ENCODE measurements around the gene UBL4A.
"Not testable (repeated sequence)": the region's sequence is repeated elsewhere in the genome, so short reads cannot be mapped to it uniquely, and the experiment has no call there.

The UBL4A gene

GRCh38 chrX:154507673-154508383 lies 21.4 kb upstream of the UBL4A start:
- no peak for DNase-seq

- no peak for DNase-seq
Measured at GRCh38 chrX:154506483-154507332, 20.3 kb upstream of the UBL4A start.

GRCh38 chrX:154505734-154506133 lies 19.3 kb upstream of the UBL4A start:
- no peak for DNase-seq

GRCh38 chrX:154502989-154503388 lies 16.6 kb upstream of the UBL4A start:
- no peak for DNase-seq

- DNase-seq, result no peak
Measured at GRCh38 chrX:154502098-154502497, 15.7 kb upstream of the UBL4A start.

GRCh38 chrX:154501423-154501822 lies 15.0 kb upstream of the UBL4A start:
- DNase-seq, result not testable (repeated sequence)

GRCh38 chrX:154496591-154497137 lies 10.2 kb upstream of the UBL4A start:
- DNase-seq, result not testable (repeated sequence)

GRCh38 chrX:154495472-154495922 lies 9.1 kb upstream of the UBL4A start:
- no peak for DNase-seq

GRCh38 chrX:154494715-154495114 lies 8.3 kb upstream of the UBL4A start:
- no peak for DNase-seq

- peak; percentile 77 for DNase-seq
Measured at GRCh38 chrX:154490414-154491083, 4.1 kb upstream of the UBL4A start, which contains the start of gene SLC10A3. Gene SLC10A3 (minus strand): TSS chrX:154490629. CDS start chrX:154488940, 1,689 bp downstream.

GRCh38 chrX:154490021-154490413 lies 3.6 kb upstream of the UBL4A start:
- DNase-seq, result no peak

- DNase-seq, result no peak
Measured at GRCh38 chrX:154489182-154489581, 2.8 kb upstream of the UBL4A start.

GRCh38 chrX:154488336-154489075 lies 2.1 kb upstream of the UBL4A start:
- no peak for DNase-seq

GRCh38 chrX:154487518-154488290 lies 1.3 kb upstream of the UBL4A start:
- DNase-seq, result no peak

- no peak for DNase-seq
Measured at GRCh38 chrX:154486052-154486395, 391 bp downstream of the UBL4A start.

GRCh38 chrX:154485150-154486051 lies 1.0 kb downstream of the UBL4A start:
- no peak for DNase-seq

GRCh38 chrX:154484255-154485149 lies 1.9 kb downstream of the UBL4A start:
- no peak for DNase-seq

GRCh38 chrX:154483325-154483724 lies 3.1 kb downstream of the UBL4A start:
- DNase-seq, result no peak

- DNase-seq, result no peak
Measured at GRCh38 chrX:154482786-154483185, 3.6 kb downstream of the UBL4A start.
